ENCODE results near the gene RNF32. TPM values are rescaled to one million over a fixed set of nuclear protein-coding genes. Genes with fewer than 3 reads are reported as not detected.

Gene RNF32
- total and polyA plus RNA-seq, 4 donors = 0.59 to 1.3 (median 0.72) TPM

- no peak for TF ChIP-seq HNF4G (IDR thresholded peaks at IDR 0.05)
- no peak for TF ChIP-seq TAF1 (conservative IDR thresholded peaks at IDR 0.05)
- no peak for TF ChIP-seq CTCF (IDR thresholded peaks at IDR 0.05; ENCODE audit: low read depth, low read length, missing input control)
- TF ChIP-seq GABPA (IDR thresholded peaks at IDR 0.05 in 1 of 2, conservative IDR thresholded peaks at IDR 0.05 in 1 of 2) = no peak
- no peak for TF ChIP-seq HNF4A (conservative IDR thresholded peaks at IDR 0.05)
- TF ChIP-seq EGR1 (IDR thresholded peaks at IDR 0.05; ENCODE audit: low read depth in 2 of 2) = no peak
- no peak for TF ChIP-seq FOXA1 (IDR thresholded peaks at IDR 0.05)
Observed at GRCh38 chr7:156651474-156651873, 10.9 kb downstream of the RNF32 start (continued).

- Histone ChIP-seq H3K4me1 (ENCODE audit: control insufficient read depth in 4 of 4, insufficient read depth in 4 of 4, low read length in 3 of 4) (no peaks in the 10 kb centered on the region), H3K27me3 (ENCODE audit: control insufficient read depth in 4 of 4, insufficient read depth in 4 of 4, low read length in 3 of 4) (no peaks in the 10 kb centered on the region), H3K27ac (ENCODE audit: low read depth in 1 of 2, low read length in 2 of 2) (no peak overlapping the region), H3K4me3 (ENCODE audit: low read depth in 1 of 3, low read length in 3 of 3) (no peak overlapping the region), H3K36me3 (ENCODE audit: control insufficient read depth in 4 of 4, insufficient read depth in 3 of 4, low read depth in 1 of 4, low read length in 3 of 4) (no peaks in the 10 kb centered on the region), H3K9me3 (ENCODE audit: control insufficient read depth in 4 of 4, low read length in 3 of 4) (no peaks in the 10 kb centered on the region), H3K9ac (ENCODE audit: low read depth in 1 of 2, low read length in 2 of 2) (no peak overlapping the region)
- DNase-seq (ENCODE audit: low spot score) = no peak
- TF ChIP-seq RAD21 (IDR thresholded peaks at IDR 0.05) (no peak), SP1 (IDR thresholded peaks at IDR 0.05) (no peak), ZBTB33 (IDR thresholded peaks at IDR 0.05) (no peak), FOXA1 (IDR thresholded peaks at IDR 0.05) (no peak), NR2F2 (IDR thresholded peaks at IDR 0.05) (no peak), GABPA (IDR thresholded peaks at IDR 0.05 in 1 of 2, conservative IDR thresholded peaks at IDR 0.05 in 1 of 2) (no peak), EGR1 (IDR thresholded peaks at IDR 0.05; ENCODE audit: low read depth in 2 of 2) (no peak), HNF4G (IDR thresholded peaks at IDR 0.05) (no peak), HNF4A (conservative IDR thresholded peaks at IDR 0.05) (no peak), YY1 (IDR thresholded peaks at IDR 0.05) (no peak), REST (IDR thresholded peaks at IDR 0.05) (no peak), ATF3 (IDR thresholded peaks at IDR 0.05) (no peak), MAX (IDR thresholded peaks at IDR 0.05) (no peak), CTCF (IDR thresholded peaks at IDR 0.05; ENCODE audit: low read depth, low read length, missing input control) (no peak)
- WGBS = 93% methylated on average over 8 of the region's 8 CpGs
Observed at GRCh38 chr7:156652886-156653568, 12.5 kb downstream of the RNF32 start.
